Measurements from ENCODE around the gene ARSJ.

Gene ARSJ

DNA sequence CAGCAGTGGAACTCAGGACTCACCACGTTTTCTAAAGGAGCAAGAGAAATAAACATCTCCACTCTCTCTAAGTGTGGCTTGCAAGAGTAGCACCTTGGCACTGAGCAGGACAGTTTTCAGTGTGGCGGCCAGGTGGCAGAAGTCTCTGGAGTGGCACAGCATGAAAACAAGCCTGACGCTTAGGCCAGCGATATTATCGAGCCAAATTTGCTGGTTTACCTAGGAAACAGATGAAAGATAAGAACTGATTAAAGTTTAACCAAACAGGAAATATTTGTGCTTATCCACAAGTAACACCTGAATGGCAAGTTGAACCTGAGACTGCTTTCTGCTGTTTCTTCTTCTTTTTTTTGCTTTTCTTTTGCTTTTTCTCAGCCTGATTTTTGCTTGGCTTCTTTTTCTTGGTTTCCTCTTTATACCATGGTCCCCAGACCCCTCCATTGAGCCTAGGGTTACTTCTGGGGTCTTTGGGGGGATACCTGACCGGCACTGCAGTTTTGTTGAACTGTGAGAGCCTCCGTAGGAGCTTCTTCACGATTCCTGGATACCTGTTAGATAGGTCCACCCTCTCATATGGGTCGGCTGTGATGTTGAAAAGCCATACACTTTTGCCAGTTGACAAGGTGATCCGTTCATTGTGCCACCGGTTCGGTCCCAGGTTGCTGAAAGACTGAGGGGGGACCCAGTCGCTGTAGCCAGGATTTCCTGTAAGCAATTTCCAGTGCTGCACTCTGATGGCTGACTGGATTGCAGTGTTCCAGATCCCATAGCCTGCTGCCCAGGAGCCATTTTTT, 77.3 kb downstream of the ARSJ start:
- peak; percentile 31 to 39 for DNase-seq (ENCODE audit: low read depth in 2 of 2)

DNA sequence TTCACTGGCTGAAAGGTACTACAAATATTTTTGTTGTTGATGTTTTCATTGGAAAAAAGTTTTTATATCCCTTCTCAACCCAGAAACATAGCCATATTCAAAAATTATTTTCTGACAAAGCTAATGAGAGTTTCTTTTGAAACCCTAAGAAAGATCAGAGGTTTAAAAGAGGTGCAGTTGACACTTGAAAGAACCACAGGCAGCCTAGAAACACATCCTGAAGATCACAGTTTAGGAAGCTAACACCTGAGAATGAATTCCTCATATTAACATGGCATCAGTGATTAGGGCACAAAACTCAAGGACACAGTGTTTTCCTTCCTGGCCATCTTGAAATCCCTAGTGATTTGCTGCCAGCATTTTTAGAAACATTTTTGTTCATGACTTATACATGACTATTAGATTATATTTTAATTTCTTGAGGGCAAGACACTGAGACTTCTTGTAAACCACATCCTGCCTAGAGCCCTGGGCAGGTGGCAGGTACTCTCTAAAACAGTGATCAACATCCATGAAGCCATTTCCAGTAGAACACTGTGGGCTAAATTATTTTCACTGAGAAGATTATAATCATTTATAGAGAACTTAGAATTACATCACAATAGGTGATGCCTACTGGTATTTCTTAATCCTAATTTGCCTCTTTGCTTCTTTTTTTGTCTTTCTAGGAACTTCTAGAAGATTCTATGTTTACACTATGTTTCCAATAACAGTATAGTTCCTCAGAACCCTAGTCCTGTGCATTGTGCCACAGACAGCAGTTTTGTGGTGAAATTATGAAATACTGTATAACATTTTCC, 80.0 kb downstream of the ARSJ start:
- no peak for DNase-seq (ENCODE audit: low read depth in 2 of 2)

- no peak for DNase-seq (ENCODE audit: low read depth in 2 of 2)
These were observed 85.9 kb downstream of the ARSJ start for GRCh38 chr4:113893546-113893945.

GRCh38 chr4:113888006-113888405, 91.4 kb downstream of the ARSJ start:
- DNase-seq (ENCODE audit: low read depth in 2 of 2), result no peak

GRCh38 chr4:113885291-113885690, 94.2 kb downstream of the ARSJ start:
- DNase-seq (ENCODE audit: low read depth in 2 of 2), result no peak

DNA sequence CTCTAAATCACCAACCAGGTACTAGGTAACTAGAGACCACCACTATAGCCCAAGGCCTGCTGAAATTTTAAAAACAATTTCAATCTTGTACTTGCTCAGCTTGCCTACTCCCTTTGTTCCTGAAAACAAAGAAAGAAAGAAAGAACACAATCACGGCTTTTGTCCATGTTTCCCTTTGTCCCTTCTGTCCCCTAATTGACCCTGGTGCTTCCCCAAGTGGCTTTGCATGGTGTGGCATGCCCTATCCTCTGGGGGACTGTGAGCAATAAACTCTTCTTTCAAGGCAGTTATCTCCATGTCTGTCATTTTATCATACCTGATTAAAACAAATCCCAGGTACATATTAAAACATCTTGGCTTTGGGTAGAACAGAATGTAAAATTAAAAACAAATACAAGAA, 94.8 kb downstream of the ARSJ start:
- DNase-seq (ENCODE audit: low read depth in 2 of 2), result no peak

DNA sequence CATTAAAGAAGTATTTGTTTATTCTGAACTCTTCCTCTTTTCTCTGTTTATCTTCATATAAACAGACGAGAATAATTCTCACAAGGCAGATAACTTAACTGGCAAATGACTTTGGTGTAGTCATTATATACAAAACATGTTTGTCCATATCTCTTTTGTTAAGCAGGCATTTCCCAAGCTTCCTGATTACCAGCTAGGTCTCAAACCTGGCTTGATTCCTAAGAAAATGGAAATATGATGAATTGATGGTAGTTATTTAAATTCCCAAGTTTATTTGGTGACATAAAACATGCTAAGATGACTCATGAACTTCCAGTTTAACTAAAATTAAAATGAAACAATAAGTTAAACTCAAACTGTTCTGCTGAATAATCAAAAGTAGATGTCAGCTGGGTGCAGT, 96.8 kb downstream of the ARSJ start:
- no peak for DNase-seq (ENCODE audit: low read depth in 2 of 2)

GRCh38 chr4:113881256-113881655, 98.2 kb downstream of the ARSJ start:
- no peak for DNase-seq (ENCODE audit: low read depth in 2 of 2)

DNA sequence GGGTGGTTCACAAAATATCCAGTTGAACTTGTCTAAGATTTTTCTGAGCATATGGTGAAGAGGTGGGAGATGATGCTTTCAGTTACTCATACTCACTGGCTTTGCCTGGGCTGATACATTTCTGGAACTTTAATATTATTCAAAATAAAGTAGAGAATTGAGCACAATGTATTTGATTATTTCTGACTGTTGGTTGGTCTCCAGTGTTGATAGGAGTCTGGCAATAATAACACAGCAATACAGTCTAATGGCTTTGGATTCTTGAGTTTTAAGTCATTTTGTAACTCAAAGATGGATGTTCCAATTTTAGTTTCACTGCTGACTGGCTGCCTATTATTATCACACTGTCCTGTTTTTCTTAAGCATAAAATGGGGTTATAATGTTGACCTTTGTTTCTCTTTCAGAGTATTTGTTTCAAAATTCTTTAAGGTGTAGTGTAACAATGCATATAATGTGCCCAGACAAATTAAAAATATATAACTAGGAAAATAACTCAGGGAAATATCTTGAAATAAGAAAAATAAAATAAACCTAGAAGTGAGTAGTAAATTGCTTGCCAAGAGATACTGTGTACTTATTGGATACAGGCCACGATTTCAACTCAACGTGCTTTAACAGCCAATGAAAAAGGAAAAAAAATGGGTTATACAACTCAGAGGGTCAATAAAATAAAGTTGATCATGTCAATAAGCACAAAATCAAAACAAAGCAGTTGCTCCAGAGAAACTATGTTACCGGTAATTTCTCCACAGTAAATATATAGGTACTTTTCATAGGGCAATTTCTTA, 99.0 kb downstream of the ARSJ start:
- no peak for DNase-seq (ENCODE audit: low read depth in 2 of 2)

DNA sequence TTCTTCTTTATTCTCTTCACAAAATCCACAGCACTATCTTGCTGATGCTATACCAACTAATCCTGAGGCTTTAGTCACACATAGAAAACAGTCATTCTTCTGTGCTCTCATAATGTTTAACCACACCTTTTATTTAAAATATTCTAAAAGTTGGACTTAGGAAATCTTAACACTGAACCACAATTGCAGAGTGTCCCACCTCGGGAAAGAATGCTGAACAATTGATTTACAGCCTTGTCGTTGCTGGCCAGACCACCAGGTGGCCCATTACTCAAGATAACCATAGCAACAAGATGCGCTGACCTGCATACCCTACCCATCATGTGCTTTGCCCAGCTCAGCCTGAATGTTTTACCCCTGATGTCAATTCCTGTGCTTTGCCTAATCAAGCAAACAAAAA, 100.8 kb downstream of the ARSJ start:
- DNase-seq (ENCODE audit: low read depth in 2 of 2), result no peak

DNA sequence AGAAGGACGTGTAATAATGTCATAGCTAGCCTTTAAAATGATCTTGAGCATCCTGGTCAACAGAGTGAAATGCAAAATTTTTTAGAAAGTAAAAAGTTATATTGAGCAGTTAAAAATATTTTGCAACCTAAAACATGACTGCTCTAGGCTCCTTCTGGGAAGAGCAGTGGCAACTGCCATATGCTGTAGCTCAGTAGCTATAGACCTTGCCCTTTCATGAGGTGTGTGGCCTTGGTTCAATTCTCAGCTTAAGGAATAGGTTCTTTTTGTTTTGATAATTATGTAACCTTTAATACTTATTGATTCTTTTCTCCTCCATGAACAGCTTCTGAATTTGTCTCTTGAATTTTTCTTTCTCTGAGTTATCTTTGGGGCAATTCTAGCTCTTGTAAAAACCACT, 105.0 kb downstream of the ARSJ start:
- DNase-seq (ENCODE audit: low read depth in 2 of 2), result no peak

DNA sequence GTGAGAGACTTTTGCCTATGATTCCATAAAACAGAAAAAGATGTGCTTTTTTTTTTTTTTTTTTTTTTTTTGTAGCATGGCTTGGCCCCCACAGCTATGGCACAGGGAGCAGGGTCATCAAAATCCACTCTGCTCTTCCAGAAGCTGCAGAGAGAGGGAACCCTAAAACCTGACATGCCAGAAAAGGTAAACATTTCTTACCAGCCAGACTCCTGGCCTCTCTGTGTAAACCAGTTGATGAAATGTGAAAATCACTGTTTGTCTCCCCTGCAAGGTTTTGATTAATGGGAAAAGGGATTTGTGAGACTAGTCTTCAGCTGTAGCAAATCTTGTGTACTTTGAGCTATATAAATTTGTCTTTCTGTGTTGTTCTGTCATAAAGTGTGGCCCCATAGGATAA, 105.9 kb downstream of the ARSJ start:
- DNase-seq (ENCODE audit: low read depth in 2 of 2), result no peak

GRCh38 chr4:113872426-113873260, 106.8 kb downstream of the ARSJ start:
- no peak for DNase-seq (ENCODE audit: low read depth in 2 of 2)

DNA sequence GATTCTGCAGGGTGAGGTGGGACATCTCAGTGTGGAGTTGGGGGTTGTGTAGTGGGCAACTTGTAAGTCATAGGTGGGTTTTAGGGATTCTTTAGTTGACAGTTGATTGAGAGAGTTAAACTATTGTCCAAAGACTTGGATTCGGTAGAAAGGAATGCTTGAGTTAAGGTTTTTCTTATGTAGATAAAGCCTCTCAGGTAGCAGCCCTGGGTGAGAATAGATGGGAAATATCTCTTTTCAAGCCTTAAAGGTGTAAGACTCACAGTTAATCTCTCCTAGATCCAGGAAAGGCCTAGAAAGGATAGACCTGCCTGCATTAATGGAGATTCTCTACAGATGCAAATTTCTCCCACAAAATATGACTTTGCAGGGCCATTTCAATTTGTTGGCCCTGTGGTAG, 108.4 kb downstream of the ARSJ start:
- DNase-seq (ENCODE audit: low read depth in 2 of 2), result no peak

DNA sequence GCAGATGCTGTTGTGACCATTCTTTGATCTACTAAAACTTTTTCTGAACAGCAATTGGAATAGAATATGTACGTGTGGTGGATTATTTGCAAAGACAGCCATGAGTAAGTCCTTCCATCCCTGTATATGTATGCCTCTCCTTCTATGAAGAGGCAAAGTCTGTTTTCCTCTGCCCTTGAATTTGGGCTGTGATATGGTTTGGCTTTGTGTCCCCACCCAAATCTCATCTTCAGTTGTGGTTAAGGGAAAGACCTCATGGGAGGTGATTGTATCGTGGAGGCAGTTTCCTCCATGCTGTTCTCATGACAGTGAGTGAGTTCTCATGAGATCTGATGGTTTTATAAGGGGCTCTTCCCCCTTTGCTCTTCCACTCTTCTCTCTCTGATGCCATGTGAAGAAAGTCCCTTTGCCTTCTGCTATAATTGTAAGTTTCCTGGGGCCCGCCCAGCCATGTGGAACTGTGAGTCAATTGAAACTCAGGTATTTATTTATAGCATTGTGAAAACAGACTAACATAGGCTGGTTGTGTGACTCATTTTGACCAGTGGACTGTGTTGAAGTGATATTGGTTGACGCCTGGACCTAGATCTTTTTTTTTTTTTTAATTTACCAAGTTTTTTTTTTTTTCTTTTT, 109.6 kb downstream of the ARSJ start:
- DNase-seq (ENCODE audit: low read depth in 2 of 2), result peak in 1 of 2 donors; percentile 45

GRCh38 chr4:113866611-113867010, 112.8 kb downstream of the ARSJ start:
- no peak for DNase-seq (ENCODE audit: low read depth in 2 of 2)

DNA sequence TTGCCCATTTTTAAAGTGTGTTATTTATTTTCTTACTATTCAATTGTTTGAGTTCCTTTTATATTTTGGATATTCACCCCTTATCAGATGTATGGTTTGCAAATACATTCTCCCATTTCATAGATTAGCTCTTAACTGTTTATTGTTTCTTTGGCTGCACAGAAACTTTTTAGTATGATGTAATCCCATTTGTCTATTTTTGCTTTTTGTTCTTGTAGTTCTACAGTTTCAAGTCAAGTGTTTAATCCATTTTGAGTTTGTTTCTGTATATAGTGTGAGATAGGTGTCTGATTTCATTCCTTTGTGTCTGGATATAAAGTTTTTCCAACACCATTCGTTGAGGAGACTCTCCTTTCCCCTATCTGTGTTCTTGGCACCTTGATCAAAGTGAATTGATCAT, 120.5 kb downstream of the ARSJ start:
- DNase-seq (ENCODE audit: low read depth in 2 of 2), result no peak

DNA sequence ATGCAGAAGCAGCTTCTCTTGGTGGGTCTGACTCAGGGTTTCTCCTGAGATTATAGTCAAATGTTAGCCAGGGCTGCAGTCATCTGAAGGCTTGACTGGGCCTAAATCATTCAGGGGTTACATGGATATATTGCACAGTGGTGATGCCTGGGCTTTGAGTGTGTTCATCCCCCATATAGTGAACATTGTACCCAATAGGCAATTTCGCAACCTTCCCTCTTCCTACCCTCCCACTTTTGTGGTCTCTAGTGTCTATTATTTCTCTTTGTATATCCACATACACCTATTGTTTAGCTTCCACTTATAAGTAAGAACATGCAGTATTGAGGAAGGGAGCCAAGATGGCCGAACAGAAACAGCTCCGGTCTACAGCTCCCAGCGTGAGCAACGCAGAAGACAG, 127.6 kb downstream of the ARSJ start:
- DNase-seq (ENCODE audit: low read depth in 2 of 2), result no peak
